GM03348 (cell line): ENCODE data around the gene SDHAF2.
"Not testable (repeated sequence)": the region's sequence is repeated elsewhere in the genome, so short reads cannot be mapped to it uniquely, and the experiment has no call there.

Source experiments
- DNase-seq: peaks from one replicate; pipeline ENCODE4 v3.0.0; 2012; ENCODE audit warnings: low spot score

SDHAF2 gene

DNA sequence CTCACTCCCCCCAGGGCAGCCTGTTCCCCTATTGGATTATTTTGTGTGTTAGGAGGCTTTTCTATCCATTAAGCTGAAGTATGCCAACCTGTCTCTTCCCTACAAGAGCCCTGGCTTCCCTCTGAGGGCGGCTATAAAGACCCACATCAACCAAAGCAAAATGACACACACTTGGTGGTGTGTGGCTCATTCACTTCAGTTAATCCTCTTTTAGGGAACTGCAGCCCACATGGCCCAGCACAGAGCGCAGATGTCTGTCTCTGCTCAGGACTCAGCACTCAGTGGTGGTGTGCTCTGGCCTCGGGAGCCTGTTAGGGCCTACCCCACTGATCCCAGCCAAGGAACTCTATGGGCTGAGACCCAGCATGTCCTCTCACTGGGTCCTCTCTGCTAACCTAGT, 46.4 kb downstream of the SDHAF2 start:
- no peak for DNase-seq

DNA sequence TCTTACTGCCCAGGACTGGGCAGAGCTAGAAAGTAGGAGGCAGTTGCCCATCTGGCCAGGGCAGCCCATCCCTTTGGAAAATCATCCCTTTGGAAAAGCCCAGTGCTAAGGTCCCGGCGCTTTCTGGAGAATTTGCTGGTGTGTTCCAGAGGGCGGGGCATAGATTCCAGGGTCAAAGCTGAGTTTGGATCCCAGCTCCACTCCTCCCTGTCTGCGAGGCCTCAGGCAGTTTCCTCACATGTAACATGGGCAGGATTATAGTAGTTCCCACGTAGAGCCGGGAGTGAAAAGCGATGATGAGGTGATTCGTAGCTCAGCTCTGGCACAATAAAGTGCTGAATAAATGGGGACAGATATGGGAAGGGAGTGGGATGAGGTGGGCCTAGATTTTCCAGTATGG, 47.2 kb downstream of the SDHAF2 start:
- peak; percentile 47 for DNase-seq

DNA sequence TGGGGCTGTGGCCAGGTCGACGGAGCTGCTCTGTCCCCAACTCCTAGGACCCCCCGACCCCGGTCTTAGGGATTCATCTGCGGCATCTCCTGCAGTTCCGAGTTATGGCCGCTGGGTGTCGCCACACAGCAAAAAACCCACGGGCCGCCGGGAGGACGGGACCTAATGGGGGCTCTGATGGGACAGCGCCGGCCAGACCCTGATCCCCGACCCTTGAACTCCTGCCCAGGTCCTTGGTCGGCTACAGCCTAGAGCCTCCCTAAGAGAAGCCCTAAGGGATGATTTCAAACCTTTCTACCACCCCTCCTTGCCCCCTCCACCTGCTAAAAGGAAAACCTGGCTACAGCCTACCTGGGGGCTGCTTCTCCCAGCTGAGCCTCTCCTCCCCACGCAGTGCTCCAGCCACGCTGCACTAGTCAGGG, 47.8 kb downstream of the SDHAF2 start:
- DNase-seq = peak; percentile 82

DNA sequence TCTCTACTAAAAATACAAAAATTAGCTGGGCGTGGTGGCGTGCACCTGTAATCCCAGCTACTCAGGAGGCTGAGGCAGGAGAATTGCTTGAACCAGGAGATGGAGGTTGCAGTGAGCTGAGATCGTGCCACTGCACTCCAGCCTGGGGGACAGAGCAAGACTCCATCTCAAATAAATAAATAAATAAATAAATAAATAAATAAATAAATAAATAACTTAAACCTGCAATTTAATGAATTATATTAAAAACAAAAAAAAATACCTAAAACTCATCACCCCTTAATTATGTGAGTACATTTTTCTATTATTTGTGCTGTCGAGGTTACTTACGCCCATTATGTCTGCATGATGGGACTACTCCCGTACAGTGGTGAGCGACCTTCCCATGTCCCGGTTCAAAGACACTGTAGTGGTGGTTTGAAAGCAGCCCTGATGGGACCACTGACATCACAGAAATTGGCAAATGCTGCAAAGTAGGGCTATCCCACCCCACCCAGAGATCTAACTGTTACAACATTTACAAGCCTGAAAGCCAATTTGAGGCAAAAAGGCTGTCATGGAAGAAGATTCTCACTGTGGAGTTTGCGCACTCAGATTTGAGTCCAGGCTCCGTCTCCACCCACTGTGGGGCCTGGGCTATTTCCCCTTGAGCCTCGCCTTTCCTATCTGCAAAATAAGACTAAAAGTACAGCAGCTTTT, 49.6 kb downstream of the SDHAF2 start:
- DNase-seq = not testable (repeated sequence)

DNA sequence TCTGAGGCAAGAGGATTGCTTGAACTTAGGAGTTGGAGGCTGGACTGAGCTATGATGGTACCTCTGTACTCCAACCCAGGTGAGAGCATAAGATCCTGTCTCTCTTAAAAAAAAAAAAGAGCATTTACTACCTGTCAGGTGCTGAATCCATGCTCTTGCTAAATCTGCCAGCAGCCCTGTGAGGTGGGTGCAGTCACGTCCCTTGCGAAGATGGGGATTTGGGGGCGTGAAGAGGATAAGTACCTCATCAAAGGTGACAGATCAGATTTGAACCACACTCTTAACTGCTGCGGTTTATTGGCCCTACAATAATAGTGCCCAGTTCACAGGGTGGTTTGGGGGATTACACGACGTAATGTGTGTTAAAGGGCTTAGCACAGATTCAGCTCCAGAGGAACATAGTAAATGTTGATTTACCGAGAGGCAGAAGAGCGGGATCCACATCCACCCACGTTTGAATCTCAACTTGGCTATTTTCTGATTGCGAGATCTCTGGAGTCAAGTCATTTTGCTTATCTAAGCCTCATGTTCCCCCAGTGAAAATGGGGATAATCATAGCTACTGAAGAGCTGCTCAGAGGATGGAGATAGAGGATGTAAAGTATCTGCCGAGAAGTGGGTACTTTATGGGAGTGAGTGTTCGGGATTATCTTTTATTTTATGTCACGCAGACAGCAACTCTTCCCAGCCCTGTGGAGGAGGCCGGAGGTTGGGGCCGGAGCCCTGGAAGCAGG, 50.5 kb downstream of the SDHAF2 start:
- no peak for DNase-seq

DNA sequence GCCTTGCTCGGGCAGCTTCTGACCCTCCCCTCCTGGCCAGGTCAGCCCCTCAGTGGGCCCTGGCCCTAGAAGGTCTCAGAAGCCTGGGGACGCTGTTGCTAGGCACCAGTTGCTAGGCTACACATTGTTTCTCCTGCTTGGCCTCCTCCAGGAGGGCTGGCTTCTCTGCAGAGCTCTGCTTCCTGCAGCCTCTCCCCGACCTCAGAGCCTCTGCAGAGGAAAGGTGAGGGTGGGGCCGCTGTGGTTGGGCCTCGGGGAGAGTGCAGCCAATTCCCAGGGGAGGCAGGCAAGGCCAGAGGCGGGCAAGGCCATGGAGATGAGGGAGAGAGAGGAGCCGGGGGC, 51.0 kb downstream of the SDHAF2 start:
- DNase-seq = no peak

DNA sequence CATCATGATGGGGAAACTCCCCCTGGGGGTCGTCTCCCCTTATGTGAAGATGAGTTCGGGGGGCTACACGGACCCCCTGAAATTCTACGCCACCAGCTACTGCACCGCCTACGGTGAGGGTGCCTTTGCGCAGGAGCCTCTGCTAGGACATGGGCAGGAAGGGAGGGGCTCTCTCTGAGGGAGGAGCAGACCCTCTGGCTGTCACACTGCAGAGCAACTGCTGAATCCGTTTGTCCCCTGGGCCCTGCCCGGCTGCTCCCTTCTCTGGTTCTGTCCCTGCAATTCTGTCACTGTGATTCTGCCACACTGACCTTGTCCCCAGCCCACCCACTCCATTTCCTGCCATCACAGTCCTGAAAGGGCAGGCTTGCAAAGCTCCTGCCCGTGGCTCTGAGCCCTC, 51.9 kb downstream of the SDHAF2 start:
- DNase-seq = no peak

DNA sequence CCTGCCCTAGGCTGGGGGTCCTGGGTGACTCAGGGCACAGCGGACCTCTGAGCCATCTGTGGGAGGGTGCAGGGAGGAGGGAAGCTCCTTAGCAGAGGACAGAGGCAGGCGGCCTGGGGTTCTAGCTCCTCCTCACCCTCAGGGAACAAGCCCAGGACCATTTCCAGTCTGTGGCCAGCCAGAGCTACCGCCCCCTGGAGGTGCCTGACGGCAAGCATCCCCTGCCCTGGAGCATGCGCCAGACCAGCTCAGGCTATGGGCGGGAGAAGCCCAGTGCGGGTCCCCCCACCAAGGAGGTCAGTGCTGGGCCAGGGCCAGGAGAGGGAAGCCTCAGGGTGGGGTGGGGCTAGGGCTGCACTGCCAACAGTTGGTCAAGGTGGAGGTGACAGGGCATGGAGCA, 52.6 kb downstream of the SDHAF2 start:
- DNase-seq = peak; percentile 73

DNA sequence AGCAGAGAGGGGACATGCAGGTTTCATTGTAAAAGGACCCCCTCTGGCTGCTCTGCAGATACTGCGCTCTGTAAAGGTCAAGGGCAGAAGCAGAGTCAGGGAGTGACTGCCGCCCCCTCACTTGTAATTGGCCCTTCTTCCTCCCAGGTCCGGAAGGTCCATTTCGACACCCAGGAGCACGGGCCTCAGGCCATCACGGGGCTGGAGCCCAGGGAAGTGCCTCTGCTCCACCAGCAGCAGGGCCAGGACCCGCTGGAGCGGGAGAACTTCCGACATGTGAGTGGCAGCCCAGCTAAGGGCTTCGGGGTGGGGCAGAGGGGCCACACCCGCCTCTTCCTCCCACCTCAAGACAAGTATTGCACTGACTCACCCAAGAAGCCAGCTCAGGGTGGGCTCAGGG, 54.6 kb downstream of the SDHAF2 start:
- no peak for DNase-seq

DNA sequence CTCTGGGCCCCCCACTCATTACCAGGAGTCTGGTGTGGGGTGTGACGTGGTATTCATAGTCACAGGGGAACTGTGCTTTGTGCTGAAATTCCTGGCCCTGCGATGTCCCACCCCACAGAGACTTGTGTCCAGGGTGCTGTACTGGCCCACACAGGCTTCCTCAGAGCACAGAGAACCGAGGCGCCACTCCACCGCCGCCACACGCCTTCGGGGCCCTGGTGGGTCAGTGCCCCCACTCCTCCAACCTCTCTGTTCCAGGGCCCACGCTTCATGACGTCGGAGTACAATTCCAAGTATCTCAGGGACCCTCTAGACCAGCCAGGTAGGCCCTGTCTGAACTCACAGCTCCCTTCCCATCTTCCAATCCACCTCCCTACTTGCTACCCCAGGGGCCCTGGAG, 55.2 kb downstream of the SDHAF2 start:
- DNase-seq = no peak

DNA sequence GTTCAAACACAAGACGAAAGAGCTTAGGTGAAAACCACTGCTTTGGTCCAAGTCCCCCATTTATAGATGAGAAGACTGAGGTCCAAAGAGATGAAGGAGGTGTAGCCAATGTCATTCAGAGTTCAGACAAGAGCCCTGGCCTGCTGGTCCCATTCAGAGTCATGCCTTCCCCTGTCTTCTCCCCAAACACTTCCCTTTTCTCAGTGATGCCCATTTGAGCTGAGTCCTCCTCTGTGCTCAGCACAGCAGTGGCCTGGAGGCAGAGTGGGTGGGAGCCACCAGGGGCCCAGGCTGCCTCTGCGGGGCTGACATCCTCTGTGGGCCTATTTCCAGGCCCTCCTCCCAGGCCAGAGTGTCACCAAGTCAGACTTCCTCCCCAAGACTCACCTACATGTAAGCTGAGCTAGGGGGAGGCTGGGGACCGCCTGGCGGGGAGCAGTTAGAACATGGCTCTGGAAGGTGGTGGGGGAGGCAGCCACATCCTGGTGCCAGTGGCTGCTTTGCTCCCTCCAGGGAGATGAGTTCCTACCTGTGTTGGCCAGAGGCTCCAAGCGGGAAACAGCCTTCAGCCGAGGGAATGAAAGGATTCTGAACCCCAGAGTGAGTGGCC, 56.2 kb downstream of the SDHAF2 start:
- DNase-seq = no peak

DNA sequence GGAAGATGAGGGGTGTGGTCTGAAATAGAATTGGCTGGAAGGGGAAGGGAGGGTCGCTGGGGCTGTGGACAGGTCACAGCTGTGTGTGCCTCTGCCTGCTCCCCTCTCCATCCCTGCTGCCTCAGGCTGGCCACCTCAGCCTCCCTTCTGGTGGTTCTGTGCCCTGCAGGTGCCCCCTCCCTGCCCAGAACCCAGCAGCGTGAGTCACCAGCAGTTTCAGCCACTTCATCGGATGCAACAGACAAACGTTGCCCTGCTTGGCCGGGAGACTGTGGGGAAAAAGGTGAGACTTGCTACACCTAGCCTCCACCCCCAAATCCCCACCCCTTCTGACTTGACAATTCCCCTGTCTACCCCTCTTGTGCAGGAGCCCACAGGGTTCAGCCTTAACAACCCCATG, 56.9 kb downstream of the SDHAF2 start:
- DNase-seq = no peak

DNA sequence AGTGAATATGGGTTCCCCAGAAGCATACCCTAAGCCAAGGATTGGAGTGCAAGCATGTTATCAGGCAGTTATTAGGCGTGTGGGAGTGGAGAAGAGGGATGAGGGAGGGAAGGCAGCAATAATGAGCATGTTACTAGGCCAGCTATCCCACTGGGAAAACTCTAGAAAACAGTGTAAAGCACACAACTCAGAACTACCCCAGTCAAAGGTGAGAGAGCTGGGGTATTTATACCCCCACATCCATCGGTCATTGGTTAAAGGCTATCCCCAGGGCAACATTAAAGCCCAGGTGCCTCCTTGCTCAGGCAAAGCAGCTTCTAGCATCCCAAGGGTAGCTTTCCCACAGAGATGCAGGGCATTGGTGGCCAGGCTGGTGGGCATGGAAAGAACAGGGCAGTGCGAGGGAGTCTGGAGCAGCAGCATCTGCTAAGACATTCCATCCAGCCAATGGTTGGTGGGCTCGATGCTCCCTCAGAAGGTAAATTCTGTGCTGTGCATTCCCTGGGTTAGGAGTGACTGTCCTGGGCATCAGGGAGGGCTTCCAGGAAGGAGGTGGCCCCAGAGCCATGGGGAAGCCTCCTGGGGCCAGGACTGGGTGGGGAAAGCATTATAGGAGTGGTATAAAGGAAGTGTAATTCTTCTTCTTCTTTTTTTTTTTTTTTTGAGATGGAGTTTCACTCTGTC, 57.6 kb downstream of the SDHAF2 start:
- no peak for DNase-seq

DNA sequence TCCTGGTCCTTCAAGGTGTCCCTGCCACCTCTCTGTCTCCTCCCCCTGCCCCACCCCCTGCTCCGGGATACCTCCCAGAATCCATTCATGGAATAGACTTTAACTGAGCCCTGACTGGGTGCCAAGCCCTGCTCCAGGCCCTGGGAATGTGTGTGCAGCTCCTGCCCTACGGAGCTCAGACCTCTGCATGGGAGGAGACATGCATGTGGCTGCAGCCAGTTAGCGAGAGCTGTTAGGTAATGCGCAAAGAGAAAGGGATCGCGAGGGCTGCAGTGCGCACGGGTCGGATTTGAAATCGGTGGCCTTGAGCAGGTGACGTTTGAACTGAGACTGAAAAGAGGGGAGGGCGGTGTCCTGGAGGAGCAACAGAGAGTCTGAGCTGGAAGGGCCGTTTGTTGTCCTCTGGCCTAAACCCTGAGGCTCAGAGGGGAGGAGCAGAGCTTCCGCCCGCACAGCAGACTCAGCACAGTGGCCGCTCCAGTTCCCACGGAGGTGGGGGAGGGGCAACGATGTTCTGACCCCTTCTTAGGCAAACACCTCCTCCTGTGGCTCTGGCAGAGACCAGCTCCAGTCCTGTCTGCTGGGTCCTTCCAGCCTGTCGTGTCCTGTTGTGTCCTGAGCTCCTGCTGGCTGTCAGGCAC, 58.8 kb downstream of the SDHAF2 start:
- DNase-seq = peak; percentile 39

DNA sequence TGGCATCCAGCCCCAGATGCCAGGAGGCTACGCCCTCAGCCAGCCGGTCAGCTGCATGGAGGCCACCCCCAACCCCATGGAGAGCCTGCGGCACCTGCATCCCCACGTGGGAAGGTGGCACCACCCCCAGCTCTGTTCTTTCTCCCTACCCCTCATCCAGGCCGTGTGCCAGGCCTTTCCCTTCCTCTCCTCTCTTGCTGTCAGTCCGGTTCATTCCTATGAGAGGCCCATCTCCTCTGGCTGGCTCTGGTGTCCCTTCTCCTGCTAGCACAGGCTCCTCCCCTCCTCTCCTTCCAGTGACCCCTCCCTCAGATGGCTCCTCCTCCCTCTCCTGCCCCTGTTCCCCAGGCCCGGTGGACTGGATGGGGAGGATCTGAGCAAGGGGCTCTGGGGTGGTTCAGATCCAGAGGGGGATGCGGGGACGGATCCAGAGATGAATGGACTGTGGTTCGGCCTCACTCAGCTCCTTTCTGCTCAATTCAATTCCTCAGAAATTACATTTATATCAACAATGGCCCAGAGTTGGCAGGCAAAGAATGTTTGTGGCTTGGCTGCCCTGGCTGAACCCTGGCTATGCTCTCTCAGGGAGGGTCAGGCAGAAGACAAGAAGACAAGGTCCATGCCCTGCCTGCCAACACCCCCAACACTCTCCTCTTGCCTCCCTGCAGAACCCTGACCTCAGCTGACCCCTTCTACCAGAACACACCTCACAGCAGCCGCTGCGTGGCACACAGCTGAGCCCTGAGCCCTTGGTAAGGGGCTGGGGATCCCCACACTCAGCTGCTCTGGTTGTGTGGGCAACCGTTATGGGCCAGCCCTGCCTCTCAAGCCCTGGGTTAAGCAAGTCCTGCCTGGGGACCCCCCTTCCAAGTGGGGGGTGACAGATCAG, 60.2 kb downstream of the SDHAF2 start:
- DNase-seq = peak; percentile 75

DNA sequence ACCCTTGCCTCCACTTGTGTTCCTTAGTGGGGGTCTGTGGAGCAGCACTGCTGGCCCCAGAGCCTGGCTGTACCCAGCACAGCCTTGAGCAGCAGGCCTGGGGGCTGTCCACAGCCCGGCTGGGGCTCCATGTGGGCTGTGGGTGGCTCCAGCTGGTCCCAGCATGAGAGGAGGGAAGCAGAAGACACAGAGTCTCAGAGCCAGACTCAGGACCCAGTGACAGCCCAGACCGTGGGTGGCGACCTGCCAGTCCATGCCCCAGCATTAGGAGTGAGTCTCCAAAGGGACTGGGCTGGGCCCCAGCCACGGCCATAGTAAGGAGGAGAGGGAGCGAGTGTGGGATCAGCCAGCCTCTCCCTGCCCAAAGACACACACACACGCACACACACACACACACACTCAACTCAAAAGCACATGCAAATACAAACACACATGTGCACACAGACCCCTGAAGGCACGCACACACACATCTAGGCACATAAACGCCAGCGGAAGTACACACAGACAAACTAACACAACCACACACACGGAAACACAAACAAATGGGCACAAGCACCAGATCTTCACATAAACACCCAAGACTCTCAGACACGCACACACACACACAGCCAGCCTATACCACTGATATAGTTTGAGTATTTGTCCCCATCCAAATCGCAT, 61.9 kb downstream of the SDHAF2 start:
- no peak for DNase-seq

DNA sequence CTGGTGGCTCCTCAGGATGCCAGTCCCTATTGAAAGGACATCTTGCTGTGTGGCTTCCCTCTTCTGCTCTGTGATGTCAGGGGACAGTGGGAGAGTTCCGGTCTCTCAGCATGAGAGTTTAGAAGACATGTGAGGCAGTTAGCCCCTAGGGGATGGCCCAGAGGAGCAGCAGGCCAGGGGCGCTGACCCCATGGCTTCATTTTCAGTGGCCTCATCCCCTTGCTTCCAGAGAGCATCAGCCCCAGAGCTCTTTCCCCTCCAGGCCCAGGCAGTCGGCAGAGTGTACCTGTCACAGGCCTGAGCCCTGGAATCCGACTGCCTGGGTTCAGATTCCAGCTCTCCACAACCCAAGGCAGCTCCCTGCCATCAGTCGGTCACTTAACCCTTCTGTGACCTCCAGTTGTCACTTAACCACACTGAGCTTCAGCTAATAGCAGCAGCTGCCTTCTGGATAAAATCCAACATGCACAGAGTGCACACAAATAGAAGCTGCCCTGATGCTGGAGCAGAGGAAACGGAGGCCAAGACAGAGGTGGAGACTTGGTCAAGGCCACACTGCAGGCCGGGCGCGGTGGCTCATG, 64.5 kb downstream of the SDHAF2 start:
- no peak for DNase-seq

DNA sequence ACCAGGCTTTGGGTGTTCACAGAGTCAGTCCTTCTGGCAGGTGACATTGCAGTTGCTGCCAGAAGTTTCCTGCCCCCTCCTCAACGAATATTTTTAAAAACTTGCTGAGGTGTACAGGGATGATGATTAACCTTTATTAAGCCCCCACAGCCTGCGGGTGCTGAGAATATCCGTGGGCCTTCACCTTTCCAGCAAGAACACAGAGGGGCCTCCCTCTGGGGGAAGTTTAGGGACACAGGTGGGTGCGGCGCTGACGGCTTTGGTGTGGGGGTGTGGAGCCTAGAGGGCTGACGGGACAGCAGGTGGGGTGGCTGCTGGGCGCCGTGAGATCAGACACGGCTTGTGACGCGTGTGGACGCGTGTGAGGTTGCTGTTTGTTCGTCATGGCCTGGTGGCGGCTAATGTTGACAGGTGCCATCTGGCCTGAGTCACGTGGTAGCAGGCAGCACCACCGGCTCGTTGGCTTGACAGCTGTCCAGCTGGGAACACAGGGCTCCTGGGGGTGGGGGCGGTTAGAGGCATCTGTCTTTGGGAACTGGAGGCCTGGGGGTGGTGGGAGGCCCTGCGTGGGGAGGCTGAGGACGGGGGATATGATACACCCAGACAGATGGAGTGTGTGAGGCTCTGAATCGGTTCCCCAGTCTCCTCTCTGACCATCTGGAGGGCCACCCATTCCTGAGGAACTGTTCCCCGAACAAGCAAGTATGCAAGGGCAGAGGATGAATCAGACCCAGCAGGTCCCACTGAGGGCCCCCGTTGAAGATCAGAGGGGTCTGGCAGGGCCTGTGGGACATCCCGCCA, 66.1 kb downstream of the SDHAF2 start:
- no peak for DNase-seq
